HG03064 (cell line): ENCODE results near the gene ARHGEF17.

ENCODE experiments used
- ATAC-seq: cut with Tn5 transposase; IDR thresholded peaks from one replicate; pipeline ENCODE4 v1.9.1; 2021; ENCODE audit warnings: low read depth; ENCODE audit not compliant: unreplicated experiment

The ARHGEF17 gene

GRCh38 chr11:73401924-73402833, 94.1 kb downstream of the ARHGEF17 start:
- no peak for ATAC-seq

- ATAC-seq, result no peak
These were observed 94.7 kb downstream of the ARHGEF17 start for GRCh38 chr11:73402834-73403185.

GRCh38 chr11:73403541-73403940, 95.5 kb downstream of the ARHGEF17 start:
- no peak for ATAC-seq

- ATAC-seq, result no peak
These were observed 96.0 kb downstream of the ARHGEF17 start for GRCh38 chr11:73404048-73404447.

DNA sequence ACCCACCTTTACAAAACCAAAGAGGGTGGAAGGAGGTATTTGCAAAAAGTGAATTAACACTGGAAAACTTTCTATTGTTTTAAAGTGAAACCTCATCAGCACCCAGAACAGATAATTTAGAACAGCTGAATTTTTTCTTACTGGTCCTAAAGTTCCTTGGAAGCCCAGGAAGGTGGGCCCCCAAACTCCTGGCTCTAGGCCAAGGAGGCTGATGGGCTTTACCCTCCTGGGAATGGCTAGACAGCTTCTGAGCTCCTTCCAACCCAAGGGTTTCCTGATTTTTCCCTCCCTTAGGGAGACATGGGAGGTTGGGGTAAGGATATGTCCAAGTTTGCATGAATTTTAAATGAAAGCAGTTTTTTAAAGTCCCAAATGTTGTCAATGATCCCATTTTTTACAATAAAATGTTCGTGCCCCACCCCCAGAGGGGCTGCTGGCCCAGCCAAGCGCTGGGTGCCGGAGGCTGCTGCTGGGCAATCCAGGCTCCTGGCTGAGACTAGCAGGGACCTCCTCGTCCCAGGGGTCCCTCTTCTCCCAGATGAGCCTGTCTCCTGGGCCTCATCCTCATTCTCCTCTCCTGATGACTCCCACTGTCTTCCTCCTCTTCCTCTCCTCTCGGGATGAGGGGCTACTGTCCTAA, 96.5 kb downstream of the ARHGEF17 start:
- ATAC-seq, result no peak

- no peak for ATAC-seq
These were observed 97.1 kb downstream of the ARHGEF17 start for GRCh38 chr11:73405146-73405510.

DNA sequence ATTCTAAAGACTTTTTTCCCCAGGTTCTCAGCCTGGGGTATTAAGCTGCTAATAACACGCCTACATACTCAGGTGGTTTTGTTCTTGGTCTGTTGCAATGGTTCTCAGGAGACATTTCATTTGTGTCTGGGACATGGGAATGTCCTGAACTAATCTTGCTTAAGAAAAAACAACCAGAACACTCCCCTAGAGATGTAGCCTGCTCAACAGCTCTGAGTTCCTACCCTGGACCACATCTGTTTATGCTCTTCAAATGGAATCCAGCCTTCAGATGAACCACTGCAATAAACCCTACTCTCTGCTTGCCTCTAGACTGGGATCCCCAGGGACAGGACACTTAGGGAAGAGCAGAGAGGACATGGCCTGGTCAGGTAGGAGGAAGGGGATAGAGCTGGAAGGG, 98.1 kb downstream of the ARHGEF17 start:
- no peak for ATAC-seq

GRCh38 chr11:73406619-73407018, 98.5 kb downstream of the ARHGEF17 start:
- no peak for ATAC-seq

DNA sequence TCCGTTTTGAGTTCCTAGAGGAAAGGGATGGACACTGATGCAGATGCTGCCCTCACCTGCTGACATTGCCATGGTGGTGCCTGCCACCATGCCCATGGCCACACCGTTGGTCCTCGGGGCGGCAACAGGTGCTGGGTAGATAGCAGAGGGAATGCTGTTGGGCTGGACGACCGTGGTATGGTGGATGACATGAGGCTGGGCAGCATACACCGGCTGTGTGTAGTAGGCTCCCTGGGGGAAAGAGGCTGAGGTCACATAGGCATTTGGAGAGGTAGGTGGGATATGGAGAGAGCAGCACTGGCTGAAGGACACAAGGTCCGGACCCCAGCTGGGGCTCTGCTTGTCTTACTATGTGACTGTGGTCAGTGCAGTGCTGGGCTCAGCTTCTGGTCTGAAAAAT, 101.4 kb downstream of the ARHGEF17 start:
- no peak for ATAC-seq

GRCh38 chr11:73410627-73411026, 102.6 kb downstream of the ARHGEF17 start:
- no peak for ATAC-seq

DNA sequence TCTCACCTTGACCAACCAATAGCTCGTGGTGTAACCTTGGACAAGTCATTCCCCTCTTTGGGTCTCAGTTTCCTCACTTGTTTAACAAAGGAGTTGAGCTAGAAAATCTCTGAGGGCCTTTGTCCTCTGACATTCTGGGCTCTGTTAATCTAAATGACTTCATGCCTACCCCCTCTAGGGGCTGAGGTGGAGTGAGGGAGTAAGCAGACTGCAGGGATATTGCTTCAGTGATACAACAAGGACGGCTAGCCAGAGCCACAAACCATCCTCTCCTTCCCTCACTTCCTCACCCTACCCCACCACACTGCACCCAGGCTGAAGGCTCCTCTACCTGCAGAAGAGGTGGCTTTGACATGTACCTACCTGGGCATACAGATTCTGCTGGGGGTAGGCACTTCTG, 103.0 kb downstream of the ARHGEF17 start:
- no peak for ATAC-seq

- ATAC-seq, result no peak
These were observed 104.2 kb downstream of the ARHGEF17 start for GRCh38 chr11:73412308-73412707.

- ATAC-seq, result no peak
These were observed 105.2 kb downstream of the ARHGEF17 start for GRCh38 chr11:73413256-73413655.

DNA sequence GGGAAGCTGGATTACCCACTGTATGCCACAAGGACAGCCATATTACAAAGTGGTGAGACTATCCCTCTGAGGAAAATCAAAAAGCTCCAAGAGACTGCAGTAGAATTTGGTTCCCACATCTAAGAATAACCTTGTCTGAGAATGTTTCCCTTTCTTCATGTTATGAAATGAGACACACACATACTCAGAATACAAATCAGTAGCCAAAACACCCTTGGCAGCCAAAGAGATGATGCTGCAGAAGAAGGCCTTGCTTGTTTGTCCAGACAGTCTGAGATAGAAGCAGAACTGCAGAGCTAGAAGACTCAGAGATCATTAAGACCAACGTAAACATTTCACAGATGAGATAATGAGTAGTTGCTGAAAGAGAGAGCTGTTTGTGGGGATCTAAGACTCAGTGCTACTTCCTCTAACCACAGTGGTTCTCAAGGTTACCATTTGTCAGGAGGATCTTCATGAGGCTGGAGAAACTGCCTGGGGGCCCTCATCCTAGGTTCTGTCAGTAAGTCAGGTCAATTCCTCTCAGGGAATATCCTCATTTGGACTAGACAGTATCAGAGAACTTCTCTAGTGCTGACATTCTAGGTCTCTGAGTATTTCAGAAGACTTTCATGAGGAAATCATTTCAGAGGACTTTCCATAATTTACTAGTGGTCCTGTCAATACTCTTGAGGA, 107.0 kb downstream of the ARHGEF17 start:
- ATAC-seq, result no peak

GRCh38 chr11:73415854-73416615, 108.0 kb downstream of the ARHGEF17 start:
- no peak for ATAC-seq

DNA sequence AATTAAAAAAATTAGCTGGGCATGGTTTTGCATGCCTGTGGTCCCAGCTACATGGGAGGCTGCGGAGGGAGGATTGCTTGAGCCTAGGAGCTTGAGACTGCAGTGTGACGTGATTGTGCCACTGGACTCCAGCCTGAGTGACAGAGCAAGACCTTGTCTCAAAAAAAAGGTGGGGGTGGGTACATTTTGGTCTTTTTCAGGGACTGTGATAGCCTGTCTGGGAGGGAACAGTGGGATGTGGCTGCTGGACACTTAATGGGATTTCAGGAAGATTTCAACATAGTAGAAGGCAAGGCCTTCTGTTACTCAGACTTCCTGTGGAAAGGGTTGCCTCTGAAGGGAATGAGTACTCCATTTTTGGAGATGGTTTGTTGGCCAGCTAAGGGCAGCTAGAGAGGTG, 108.7 kb downstream of the ARHGEF17 start:
- no peak for ATAC-seq
